ENCODE results near the gene B3GAT1.

Gene B3GAT1

DNA sequence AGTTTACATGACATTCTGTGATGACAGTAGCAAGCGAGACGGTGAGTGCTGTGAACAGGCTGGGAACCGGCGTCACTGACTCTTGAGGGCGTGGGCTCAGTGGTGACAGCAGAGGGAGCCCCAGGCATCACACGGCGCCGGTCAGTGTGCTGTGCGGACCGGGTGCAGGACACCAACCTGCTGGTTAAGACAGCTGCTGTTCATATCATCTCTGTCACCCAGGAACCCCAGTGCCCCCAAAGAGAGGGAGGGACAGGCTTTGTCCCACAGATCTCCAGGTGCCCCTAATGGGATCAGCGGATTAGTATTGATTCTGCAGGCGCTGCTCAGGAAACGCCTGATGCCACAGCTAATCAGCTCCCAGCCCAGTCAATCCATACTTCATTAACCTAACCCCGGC, 18.4 kb downstream of the B3GAT1 start:
- no peak for DNase-seq (ENCODE audit: extremely low read depth in 1 of 2, low read depth in 1 of 2)

GRCh38 chr11:134392953-134393615, 19.0 kb downstream of the B3GAT1 start:
- DNase-seq (ENCODE audit: extremely low read depth in 1 of 2, low read depth in 1 of 2) = no peak

DNA sequence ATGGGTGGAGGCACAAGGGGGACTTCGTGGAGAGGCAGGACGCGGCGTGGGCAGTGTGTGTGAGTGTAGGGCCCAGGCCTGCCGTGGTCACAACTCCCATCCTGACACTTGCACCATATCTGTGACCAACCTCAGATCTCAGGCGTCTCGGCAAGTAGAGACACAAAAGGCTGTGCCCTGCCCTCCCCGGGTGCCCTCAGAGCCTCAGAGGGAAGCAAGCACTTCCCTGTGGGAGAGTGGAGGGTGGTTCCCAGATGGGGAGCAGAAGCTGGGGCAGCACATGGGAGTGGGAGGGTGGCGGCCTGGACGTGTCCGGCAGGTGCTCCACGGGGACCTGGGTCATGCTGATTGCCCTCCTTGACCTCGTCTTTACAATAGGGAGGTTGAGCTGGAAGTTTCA, 20.4 kb downstream of the B3GAT1 start:
- DNase-seq (ENCODE audit: extremely low read depth in 1 of 2, low read depth in 1 of 2) = no peak

DNA sequence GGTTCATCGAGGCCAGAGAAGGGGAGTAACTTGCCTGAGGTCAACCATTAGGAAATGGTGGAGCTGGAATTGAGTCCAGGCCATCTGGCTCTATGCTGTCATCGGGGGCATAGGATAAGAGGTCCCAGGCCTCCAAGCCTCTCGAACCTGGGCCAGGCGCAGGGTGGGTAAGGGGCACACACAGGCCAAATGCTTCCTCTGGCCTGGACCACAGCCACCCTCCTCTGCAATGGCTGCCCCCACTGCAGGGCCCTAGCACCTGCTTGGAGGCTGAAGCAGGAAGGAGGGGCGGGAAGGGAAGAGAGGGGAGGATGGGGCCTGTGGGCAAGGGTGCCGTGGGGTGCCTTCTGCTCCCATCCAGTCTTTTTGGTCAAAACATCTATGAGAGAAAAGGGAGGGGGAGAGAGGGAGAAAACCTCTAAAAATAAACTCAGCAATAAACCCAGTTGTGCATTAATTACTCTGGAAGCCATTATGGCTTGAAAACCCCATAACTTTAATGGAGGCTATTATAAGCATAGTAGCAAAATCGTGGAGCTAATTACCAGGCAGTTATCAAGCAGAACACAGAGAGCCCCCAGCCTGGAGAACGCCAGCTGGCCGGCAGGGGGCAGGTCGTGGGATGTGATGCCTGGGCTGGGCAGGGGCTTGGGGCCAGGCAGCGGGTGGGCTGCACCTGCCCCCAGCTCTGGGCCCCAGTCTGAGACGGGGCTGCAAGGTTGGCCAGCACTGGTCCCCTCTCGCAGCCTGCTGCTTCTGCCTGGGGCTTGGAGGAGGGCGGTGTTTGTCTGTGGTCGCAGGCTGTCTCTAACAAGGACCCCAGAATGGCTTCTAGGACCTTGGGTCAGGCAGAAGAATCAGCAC, 21.1 kb downstream of the B3GAT1 start:
- no peak for DNase-seq (ENCODE audit: extremely low read depth in 1 of 2, low read depth in 1 of 2)

DNA sequence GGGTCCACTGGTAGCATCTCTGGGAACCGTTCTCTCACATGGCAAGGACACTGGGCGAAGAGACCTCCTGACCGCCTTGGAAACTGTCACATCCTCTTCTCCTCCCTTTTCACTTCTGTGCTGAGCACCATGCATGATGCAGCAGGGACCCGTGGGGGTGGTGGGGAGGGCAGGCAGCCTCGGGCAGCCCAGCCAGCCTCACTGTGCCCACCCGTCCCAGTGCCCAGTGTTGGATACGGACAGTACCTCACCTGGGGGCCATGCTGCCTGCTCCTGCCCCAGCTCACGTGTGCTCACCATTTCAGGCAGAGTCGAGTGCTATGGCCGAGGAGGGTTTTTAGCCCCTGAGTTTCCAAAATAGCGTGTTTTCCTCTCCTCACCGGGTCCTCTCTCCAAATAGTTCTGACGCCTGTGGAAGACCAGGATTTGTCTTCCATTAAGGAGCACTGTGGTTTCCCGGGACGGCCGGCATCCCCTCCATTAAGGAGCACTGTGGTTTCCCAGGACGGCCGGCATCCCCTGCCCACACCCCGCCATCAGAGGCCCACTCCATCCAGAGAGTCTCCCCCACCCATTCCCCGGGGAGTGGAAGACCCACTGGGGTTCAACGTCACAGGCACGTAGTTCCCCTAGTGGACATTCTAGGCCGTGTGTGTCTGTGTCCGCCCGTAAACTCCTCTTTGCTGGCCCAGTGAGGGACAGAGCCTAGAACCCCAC, 22.4 kb downstream of the B3GAT1 start:
- no peak for DNase-seq (ENCODE audit: extremely low read depth in 1 of 2, low read depth in 1 of 2)

- DNase-seq (ENCODE audit: extremely low read depth in 1 of 2, low read depth in 1 of 2) = no peak
These were observed 23.5 kb downstream of the B3GAT1 start for GRCh38 chr11:134388590-134388989.

- no peak for DNase-seq (ENCODE audit: extremely low read depth in 1 of 2, low read depth in 1 of 2)
These were observed 24.5 kb downstream of the B3GAT1 start for GRCh38 chr11:134387501-134387900.

GRCh38 chr11:134386945-134387344, 25.1 kb downstream of the B3GAT1 start:
- no peak for DNase-seq (ENCODE audit: extremely low read depth in 1 of 2, low read depth in 1 of 2)

DNA sequence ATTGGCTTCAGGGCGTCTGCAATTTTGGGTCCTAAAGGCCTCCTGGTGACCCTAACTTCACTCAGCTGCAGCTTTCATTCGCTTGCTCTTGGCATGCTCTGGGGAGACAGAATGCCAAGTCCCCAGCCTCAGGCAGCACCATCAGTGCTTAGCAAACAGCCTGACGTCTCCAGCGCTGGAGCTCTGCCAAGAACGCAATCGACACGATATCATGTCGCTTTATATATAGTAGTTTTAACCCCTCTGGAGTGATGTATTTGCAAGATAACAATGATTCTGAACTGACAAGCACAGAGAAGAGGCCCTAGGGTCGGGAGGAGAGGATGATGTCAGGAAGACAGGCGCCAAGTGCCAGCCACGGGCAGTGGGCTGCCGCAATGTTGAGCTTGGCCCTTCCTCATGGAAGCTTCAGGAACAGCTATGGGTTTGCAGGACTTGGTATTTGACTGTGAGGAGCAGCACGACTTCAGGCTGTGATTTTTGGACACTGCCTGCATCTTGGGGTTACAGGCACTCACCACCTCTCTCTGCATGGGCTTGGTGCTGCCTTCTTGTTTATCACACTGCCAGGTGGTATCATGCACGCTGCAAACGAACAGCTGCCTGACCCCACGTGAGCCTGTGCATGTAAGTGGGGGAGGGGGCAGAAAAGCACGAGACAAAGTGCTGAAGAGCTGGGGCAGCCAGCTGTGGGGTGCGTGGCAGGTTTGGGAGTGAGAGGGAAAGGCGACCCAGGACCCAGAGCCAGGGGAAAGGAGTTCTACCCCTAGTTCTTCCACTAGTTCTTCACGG, 26.1 kb downstream of the B3GAT1 start:
- no peak for DNase-seq (ENCODE audit: extremely low read depth in 1 of 2, low read depth in 1 of 2)

DNA sequence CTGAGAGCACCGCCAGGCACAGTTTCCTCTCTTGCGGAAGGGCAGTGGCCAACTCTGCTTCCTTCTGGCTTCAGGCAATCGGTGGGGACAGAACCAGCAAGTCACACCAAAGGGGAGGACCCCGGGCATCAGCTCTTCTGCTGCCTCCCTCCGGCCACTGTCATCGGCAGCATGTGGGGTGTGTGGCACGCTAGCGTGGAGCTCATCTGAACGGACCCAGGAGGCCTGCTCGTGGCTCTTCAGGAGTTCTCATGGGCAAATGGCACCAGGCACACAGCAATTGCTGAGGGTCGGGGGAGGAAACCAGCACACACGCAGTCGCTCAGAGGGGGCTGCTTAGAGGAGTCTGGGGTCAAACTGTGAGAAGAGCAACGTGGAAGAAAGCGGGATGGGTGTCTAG, 26.9 kb downstream of the B3GAT1 start:
- no peak for DNase-seq (ENCODE audit: extremely low read depth in 1 of 2, low read depth in 1 of 2)

DNA sequence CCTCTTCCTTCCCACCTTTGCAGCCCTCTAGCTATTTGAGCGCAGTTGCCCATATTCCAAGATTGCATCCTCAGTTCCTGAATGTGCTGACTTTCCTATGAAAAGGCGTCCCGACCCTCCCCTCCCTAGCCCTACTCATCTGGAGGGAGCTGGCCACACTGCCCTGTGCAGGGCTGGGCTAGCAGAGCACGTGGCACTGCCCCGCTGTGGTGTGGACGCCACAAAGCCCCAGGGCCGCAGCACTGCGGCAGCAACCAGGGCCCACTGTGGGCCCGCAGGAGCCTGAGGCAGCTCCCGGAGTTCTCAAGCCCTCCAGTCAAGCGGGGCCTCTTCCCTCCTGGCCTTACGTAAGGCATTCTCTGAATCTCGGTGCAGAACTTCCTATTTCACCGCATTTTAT, 27.6 kb downstream of the B3GAT1 start:
- no peak for DNase-seq (ENCODE audit: extremely low read depth in 1 of 2, low read depth in 1 of 2)

DNA sequence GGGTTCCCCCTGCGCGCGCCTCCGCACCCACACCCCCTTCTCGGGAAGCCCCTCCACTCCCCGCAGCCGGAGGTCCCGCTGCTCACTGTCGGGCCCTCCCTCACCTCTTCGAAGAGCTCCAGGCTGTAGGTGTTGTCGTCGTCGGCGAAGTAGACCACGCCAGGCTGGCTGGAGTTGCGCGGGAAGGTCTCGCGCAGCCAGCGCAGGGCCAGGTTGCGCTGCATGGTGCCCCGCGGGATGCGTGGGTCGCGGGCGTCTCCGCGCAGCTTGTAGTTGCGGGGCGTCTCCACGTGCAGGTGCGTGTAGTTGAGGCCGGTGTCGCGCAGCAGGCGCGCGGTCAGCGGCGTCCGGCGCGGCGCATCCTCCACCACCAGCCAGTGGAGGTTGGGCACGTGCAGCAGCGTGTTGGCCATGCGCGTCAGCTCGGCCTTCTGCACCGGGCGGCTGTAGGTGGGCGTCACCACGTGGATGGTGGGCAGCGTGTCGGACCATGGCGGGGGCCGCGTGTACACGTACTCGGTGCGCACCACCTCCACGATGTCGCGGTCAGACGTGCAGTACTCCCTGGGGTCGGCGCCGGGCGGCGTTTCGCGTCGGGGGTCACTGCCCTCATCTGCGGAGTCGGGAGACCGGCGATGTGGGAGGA, 28.3 kb downstream of the B3GAT1 start:
- DNase-seq (ENCODE audit: extremely low read depth in 1 of 2, low read depth in 1 of 2) = no peak

DNA sequence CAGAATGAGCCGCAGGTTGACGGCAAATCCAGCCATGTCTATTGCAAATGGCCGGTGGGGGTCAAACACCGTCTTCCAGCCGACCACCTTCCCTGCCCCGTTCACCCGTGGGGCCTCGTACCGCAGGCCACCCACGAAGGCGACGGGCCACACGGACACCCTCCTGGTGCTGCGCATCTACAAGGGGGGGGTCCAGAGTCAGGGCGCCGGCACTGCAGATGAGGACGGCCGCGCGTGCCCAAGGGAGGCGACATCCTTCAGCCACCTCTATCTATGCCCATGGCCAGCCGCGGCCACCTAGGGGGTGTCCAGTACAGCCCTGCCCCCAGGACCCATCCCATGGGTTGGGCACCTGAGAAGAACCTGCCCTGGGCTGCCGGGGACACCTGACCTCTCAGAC, 29.2 kb downstream of the B3GAT1 start:
- DNase-seq (ENCODE audit: extremely low read depth in 1 of 2, low read depth in 1 of 2) = no peak

GRCh38 chr11:134382257-134382656, 29.8 kb downstream of the B3GAT1 start:
- DNase-seq (ENCODE audit: extremely low read depth in 1 of 2, low read depth in 1 of 2) = no peak

- DNase-seq (ENCODE audit: extremely low read depth in 1 of 2, low read depth in 1 of 2) = no peak
These were observed 31.3 kb downstream of the B3GAT1 start for GRCh38 chr11:134380785-134381184.

- no peak for DNase-seq (ENCODE audit: extremely low read depth in 1 of 2, low read depth in 1 of 2)
These were observed 31.8 kb downstream of the B3GAT1 start for GRCh38 chr11:134380229-134380628.

- no peak for DNase-seq (ENCODE audit: extremely low read depth in 1 of 2, low read depth in 1 of 2)
These were observed 32.8 kb downstream of the B3GAT1 start for GRCh38 chr11:134379241-134379640.

DNA sequence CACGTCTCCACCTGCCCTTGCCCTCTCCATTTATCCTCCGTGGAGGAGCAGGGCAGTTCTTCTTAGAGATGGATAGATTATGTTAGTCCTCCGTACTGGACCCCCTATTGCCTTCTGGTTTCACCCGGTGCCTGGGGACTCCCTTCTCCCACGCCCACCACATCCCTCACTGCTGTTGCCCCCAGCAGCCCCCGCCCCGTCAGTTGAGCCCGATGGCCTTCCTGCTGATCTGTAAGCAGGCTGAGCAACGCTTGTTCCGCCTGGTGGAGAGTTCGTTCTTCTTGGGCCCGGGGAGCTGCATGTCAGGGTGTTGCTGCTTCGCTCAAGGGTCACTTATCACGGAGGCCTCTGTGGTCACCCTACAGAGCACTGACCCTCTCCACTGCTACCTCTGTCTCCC, 34.2 kb downstream of the B3GAT1 start:
- no peak for DNase-seq (ENCODE audit: extremely low read depth in 1 of 2, low read depth in 1 of 2)

DNA sequence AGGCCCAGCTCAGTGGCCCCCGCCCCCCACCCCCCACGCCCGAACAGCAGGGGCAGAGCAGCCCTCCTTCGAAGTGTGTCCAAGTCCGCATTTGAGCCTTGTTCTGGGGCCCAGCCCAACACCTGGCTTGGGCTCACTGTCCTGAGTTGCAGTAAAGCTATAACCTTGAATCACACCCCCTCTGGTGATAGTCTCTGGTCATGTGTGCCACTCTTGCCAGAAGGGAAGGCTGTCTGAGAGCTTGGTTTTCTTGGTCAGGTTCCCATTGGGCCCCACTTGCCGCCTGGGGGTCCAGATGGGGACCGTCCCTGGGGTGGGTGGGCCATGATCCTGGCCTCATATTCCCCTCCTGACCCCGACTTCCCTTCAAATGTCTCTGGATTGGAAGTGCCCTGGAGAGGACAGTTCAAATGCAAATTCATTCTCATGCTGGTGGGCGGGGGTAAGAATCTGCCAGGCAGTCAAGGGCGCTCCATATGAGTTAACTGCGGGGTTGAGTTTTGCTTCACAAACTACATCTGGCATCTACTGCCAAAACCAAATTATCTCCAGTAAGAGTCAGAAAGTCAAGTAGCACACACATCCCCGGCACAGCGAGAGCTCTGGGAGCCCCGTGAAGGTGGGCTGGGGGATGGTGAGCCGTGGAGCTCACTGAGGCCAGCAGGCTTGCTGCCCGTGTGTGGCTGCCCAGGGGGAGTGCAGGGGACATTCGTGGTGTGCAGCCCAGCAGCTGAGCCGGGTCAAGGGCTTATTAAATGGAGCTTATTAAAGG, 35.7 kb downstream of the B3GAT1 start:
- no peak for DNase-seq (ENCODE audit: extremely low read depth in 1 of 2, low read depth in 1 of 2)

All from stimulated activated CD8-positive, alpha-beta memory T cell treated with anti-CD3 and anti-CD28 coated beads, Interleukin-7, amount 100 ng/mL, for 48 hours (primary cell).